GM23338 (cell line): ENCODE data around the gene PCNT. TPM values are rescaled to one million over a fixed set of nuclear protein-coding genes. Genes with fewer than 3 reads are reported as not detected.

Experiments
- ATAC-seq: fragments of 200-7000 bp; cut with Tn5 transposase; 3 replicates; pipeline ENCODE4 v1.9.1; 2020
- DNase-seq: peaks from one replicate; pipeline ENCODE4 v3.0.0-alpha.2; 2015; ENCODE audit warnings: low spot score
- H2AFZ ChIP-seq: fragments of 200-600 bp; sonication (generic); 2 replicates; pipeline ENCODE4 v1.8.0; 2016; ENCODE audit warnings: antibody characterized with exemption, mild to moderate bottlenecking, moderate library complexity
- H3F3A ChIP-seq: fragments of 200-600 bp; sonication (generic); replicated peaks from 2 replicates; pipeline ENCODE4 v1.8.0; 2017; ENCODE audit warnings: antibody characterized with exemption, mixed run types, low read depth
- H3K27ac ChIP-seq: fragments of 200-600 bp; sonication (generic); 2 replicates; pipeline ENCODE4 v1.6.1; 2016; ENCODE audit warnings: low read depth
- H3K27me3 ChIP-seq: fragments of 200-600 bp; sonication (generic); 2 replicates; pipeline ENCODE4 v1.8.0; 2016; ENCODE audit warnings: mild to moderate bottlenecking, mixed run types, moderate library complexity; ENCODE audit not compliant: insufficient read depth
- H3K36me3 ChIP-seq: fragments of 200-600 bp; sonication (generic); 2 replicates; pipeline ENCODE4 v1.8.0; 2016; ENCODE audit warnings: mild to moderate bottlenecking; ENCODE audit not compliant: insufficient read depth
- H3K4me1 ChIP-seq: fragments of 200-600 bp; sonication (generic); 2 replicates; pipeline ENCODE4 v1.8.0; 2016; ENCODE audit warnings: mild to moderate bottlenecking, moderate library complexity; ENCODE audit not compliant: insufficient read depth
- H3K4me2 ChIP-seq: fragments of 200-600 bp; sonication (generic); 2 replicates; pipeline ENCODE4 v1.7.1; 2017; ENCODE audit warnings: mixed run types
- H3K4me3 ChIP-seq: fragments of 200-600 bp; sonication (generic); 2 replicates; pipeline ENCODE4 v1.6.1; 2016; ENCODE audit warnings: mixed run types
- H3K79me2 ChIP-seq: fragments of 200-600 bp; sonication (generic); replicated peaks from 2 replicates; pipeline ENCODE4 v1.8.0; 2017; ENCODE audit warnings: mild to moderate bottlenecking; ENCODE audit not compliant: insufficient read depth
- H3K9me2 ChIP-seq: fragments of 200-600 bp; sonication (generic); 2 replicates; pipeline ENCODE4 v1.8.0; 2017; ENCODE audit not compliant: insufficient read depth
- H4K20me1 ChIP-seq: fragments of 200-600 bp; sonication (generic); replicated peaks from 2 replicates; pipeline ENCODE4 v1.8.0; 2017; ENCODE audit warnings: mild to moderate bottlenecking; ENCODE audit not compliant: insufficient read depth
- H3K27ac Mint-ChIP-seq: 2 replicates; pipeline ENCODE4 v1.8.0; 2020; ENCODE audit warnings: inconsistent platforms, mild to moderate bottlenecking, moderate library complexity, mixed read lengths
- H3K27me3 Mint-ChIP-seq: 3 replicates; pipeline ENCODE4 v1.8.0; 2022; ENCODE audit warnings: low read depth, mild to moderate bottlenecking, moderate library complexity, mixed read lengths, inconsistent platforms; ENCODE audit not compliant: insufficient read depth, poor library complexity
- H3K36me3 Mint-ChIP-seq: 3 replicates; pipeline ENCODE4 v1.8.0; 2021; ENCODE audit warnings: low read depth, mild to moderate bottlenecking, inconsistent platforms, moderate library complexity, mixed read lengths
- H3K4me1 Mint-ChIP-seq: 3 replicates; pipeline ENCODE4 v1.8.0; 2020; ENCODE audit warnings: mild to moderate bottlenecking, inconsistent platforms, mixed read lengths
- H3K4me3 Mint-ChIP-seq: 3 replicates; pipeline ENCODE4 v1.8.0; 2021; ENCODE audit warnings: moderate library complexity, mild to moderate bottlenecking, inconsistent platforms, mixed read lengths
- H3K9me3 Mint-ChIP-seq: 3 replicates; pipeline ENCODE4 v1.8.0; 2020; ENCODE audit warnings: moderate library complexity, mild to moderate bottlenecking, inconsistent platforms, mixed read lengths
- CREB1 ChIP-seq: fragments of 250-450 bp; sonication (Bioruptor Pico); IDR thresholded peaks from 2 replicates; pipeline ENCODE4 v1.5.0; 2020; ENCODE audit warnings: low read depth, mild to moderate bottlenecking, moderate library complexity
- CTCF ChIP-seq, 2 experiments: fragments of 200-600 bp in 1 of 2; sonication (generic) in 1 of 2; conservative IDR thresholded peaks; 2 replicates each; pipeline versions ENCODE4 v1.5.1 to v1.6.1; 2016 to 2017; ENCODE audit warnings: antibody characterized with exemption in 2 of 2, low read depth in 2 of 2, mild to moderate bottlenecking in 2 of 2, moderate library complexity in 1 of 2
- ETS1 ChIP-seq: IDR thresholded peaks from 2 replicates; pipeline ENCODE4 v1.6.1; 2016; ENCODE audit warnings: antibody characterized with exemption
- EZH2 ChIP-seq: fragments of 200-600 bp; sonication (generic); IDR thresholded peaks from one replicate; pipeline ENCODE4 v1.8.0; 2017; ENCODE audit warnings: antibody characterized with exemption, mild to moderate bottlenecking, low read depth; ENCODE audit not compliant: unreplicated experiment
- EZH2phosphoT487 ChIP-seq: fragments of 200-600 bp; sonication (generic); IDR thresholded peaks from one replicate; pipeline ENCODE4 v1.8.1; 2018; ENCODE audit warnings: antibody characterized with exemption; ENCODE audit not compliant: unreplicated experiment
- JUNB ChIP-seq: IDR thresholded peaks from one replicate; pipeline ENCODE4 v1.6.1; 2016; ENCODE audit warnings: antibody characterized with exemption; ENCODE audit not compliant: unreplicated experiment
- NANOG ChIP-seq: IDR thresholded peaks from 2 replicates; pipeline ENCODE4 v1.6.1; 2016; ENCODE audit warnings: antibody characterized with exemption, borderline replicate concordance
- POLR2AphosphoS5 ChIP-seq: IDR thresholded peaks from 2 replicates; pipeline ENCODE4 v1.6.1; 2016; ENCODE audit warnings: antibody characterized with exemption, low read depth
- REST ChIP-seq: IDR thresholded peaks from one replicate; pipeline ENCODE4 v1.6.1; 2018; ENCODE audit warnings: antibody characterized with exemption; ENCODE audit not compliant: unreplicated experiment
- STAT1 ChIP-seq: IDR thresholded peaks from one replicate; pipeline ENCODE4 v1.6.1; 2016; ENCODE audit warnings: antibody characterized with exemption; ENCODE audit not compliant: unreplicated experiment
- ZNF114 ChIP-seq: fragments of 250-450 bp; sonication (Bioruptor Pico); IDR thresholded peaks from 2 replicates; pipeline ENCODE4 v1.5.0; 2020; ENCODE audit warnings: mild to moderate bottlenecking, moderate library complexity
- ZNF331 ChIP-seq: fragments of 250-450 bp; sonication (Bioruptor Pico); IDR thresholded peaks from 2 replicates; pipeline ENCODE4 v1.5.0; 2020; ENCODE audit warnings: low read depth, mild to moderate bottlenecking, moderate library complexity
- ZNF462 ChIP-seq: fragments of 250-450 bp; sonication (Bioruptor Pico); IDR thresholded peaks from 2 replicates; pipeline ENCODE4 v1.5.0; 2020; ENCODE audit warnings: mild to moderate bottlenecking, moderate library complexity
- polyA plus RNA-seq: library from polyadenylated mRNA; unstranded; fragments of >200 nt; fragmentation: Nextera tagmentation; extraction: Ambion mirVana; gene quantifications from 2 replicates; pipeline ENCODE4 v1.2.1, GENCODE V29; 2016
- total RNA-seq: library from RNA; depleted of rRNA; stranded (reverse); fragments of >200 nt; shearing (Covaris generic); gene quantifications from 2 replicates; pipeline ENCODE4 v1.2.3, GENCODE V29; 2014

Gene PCNT
- total and polyA plus RNA-seq, 2 experiments from 2014 or later = 39.6 to 46.1 TPM

- Histone ChIP-seq H3K4me2 (no peak overlapping the region), H3K36me3 (peaks cover 8% of the 10 kb centered on the region), H3K27me3 (no peaks in the 10 kb centered on the region), H3K9me2 (no peaks in the 10 kb centered on the region), H3K79me2 (no peaks in the 10 kb centered on the region), H4K20me1 (no peaks in the 10 kb centered on the region), H3F3A (no peaks in the 10 kb centered on the region), H3K27ac (no peak overlapping the region), H3K4me1 (no peaks in the 10 kb centered on the region; the same call in 1 of the 2 replicates), H2AFZ (no peak overlapping the region), H3K4me3 (no peak overlapping the region)
- no peak for DNase-seq
- ATAC-seq = no peak
- H3K36me3 Mint-ChIP-seq = peaks cover 58% of the 10 kb centered on the region
- TF ChIP-seq ZNF114 (CRISPR knock-in tag) (no peak), CREB1 (CRISPR knock-in tag) (no peak), POLR2AphosphoS5 (no peak), STAT1 (no peak), ZNF462 (CRISPR knock-in tag) (no peak), NANOG (no peak), EZH2phosphoT487 (no peak), JUNB (no peak), EZH2 (no peak), CTCF (conservative IDR thresholded peaks at IDR 0.05; ENCODE audit: low read depth in 2 of 2) (no peak), REST (no peak), ZNF331 (CRISPR knock-in tag) (no peak), ETS1 (no peak)
- peaks cover 2% of the 10 kb centered on the region for H3K27me3 Mint-ChIP-seq
- H3K4me1 Mint-ChIP-seq = no peaks in the 10 kb centered on the region
- no peak overlapping the region for H3K4me3 Mint-ChIP-seq
- H3K9me3 Mint-ChIP-seq = no peaks in the 10 kb centered on the region; the same call in 2 of the 3 replicates
- H3K27ac Mint-ChIP-seq = no peak overlapping the region
Observed at GRCh38 chr21:46401186-46401910, 77.4 kb downstream of the PCNT start.
